ENCODE data around the gene CCDC39.

Gene CCDC39

DNA sequence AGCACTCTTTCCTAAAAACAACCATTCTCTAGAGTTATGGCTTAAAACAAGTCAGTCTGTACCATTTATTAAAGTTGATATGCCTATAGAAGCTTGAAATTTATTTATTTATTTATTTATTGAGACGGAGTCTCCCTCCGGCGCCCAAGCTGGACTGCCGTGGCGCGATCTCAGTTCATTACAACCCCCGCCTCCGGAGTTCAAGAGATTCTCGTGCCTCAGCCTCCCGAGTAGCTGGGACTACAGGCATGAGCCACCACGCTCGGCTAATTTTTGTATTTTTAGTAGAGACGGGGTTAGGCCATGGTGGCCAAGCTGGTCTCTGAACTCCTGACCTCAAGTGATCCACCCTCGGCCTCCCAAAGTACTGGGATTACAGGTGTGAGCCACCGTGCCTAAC, 78.8 kb downstream of the CCDC39 start:
- TF ChIP-seq, protein P1, sequence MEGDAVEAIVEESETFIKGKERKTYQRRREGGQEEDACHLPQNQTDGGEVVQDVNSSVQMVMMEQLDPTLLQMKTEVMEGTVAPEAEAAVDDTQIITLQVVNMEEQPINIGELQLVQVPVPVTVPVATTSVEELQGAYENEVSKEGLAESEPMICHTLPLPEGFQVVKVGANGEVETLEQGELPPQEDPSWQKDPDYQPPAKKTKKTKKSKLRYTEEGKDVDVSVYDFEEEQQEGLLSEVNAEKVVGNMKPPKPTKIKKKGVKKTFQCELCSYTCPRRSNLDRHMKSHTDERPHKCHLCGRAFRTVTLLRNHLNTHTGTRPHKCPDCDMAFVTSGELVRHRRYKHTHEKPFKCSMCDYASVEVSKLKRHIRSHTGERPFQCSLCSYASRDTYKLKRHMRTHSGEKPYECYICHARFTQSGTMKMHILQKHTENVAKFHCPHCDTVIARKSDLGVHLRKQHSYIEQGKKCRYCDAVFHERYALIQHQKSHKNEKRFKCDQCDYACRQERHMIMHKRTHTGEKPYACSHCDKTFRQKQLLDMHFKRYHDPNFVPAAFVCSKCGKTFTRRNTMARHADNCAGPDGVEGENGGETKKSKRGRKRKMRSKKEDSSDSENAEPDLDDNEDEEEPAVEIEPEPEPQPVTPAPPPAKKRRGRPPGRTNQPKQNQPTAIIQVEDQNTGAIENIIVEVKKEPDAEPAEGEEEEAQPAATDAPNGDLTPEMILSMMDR (IDR thresholded peaks at IDR 0.05), result no peak

- TF ChIP-seq, protein P1 (IDR thresholded peaks at IDR 0.05), result no peak
Observed at GRCh38 chr3:180595559-180595935, 83.7 kb downstream of the CCDC39 start.

- TF ChIP-seq, protein P1 (IDR thresholded peaks at IDR 0.05), result peak; percentile 37; the same call in 1 of the 2 replicates
Observed at GRCh38 chr3:180594631-180595558, 84.4 kb downstream of the CCDC39 start.

GRCh38 chr3:180590396-180590795, 88.9 kb downstream of the CCDC39 start:
- TF ChIP-seq, protein P1 (IDR thresholded peaks at IDR 0.05), result no peak

DNA sequence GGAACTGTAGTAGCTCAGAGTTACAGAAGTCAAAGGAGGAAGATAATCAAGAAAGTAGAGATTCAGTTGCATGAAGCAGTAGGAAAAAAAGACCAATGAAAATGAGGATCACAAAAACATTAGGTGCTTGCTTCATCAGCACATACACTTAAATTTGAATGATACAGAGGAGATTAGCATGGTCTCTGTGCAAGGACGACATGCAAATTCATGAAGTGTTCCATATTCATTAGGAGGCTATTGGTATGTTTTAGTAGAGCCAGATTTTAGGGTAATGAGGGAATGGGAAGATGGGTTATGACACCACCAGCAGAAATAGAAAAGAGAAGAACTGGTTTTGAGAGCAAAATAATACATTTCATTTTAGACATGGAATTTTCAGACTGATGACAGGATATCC, 98.4 kb downstream of the CCDC39 start:
- TF ChIP-seq, protein P1 (IDR thresholded peaks at IDR 0.05), result no peak

DNA sequence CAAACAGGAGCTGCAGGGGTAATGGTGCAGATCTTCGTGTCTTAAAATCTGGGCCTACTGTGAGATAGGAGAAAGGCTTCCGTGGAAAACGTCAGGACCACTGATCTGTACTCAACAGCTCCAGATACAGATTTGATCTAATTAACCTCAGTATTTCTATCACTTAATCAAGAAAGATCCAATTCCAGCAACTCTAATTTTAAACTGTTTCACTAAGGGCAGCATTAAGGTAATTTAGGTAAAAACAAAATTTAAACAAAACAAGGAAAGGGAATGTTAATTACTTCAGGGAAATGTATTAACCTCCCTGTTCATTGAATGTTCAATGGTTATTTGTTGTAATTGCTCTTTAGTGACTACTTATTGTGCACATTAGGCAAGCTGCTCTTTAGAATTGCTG, 103.7 kb downstream of the CCDC39 start:
- TF ChIP-seq, protein P1 (IDR thresholded peaks at IDR 0.05), result no peak

GRCh38 chr3:180571831-180572598, 107.3 kb downstream of the CCDC39 start:
- TF ChIP-seq, protein P1 (IDR thresholded peaks at IDR 0.05), result no peak
